Retinal pigment epithelial cell (primary cell): Measurements from ENCODE around the gene RAP1GAP.

ENCODE experiments used
- DNase-seq: peaks from one replicate; pipeline ENCODE4 v3.0.0-alpha.2; 2010; ENCODE audit warnings: low read depth
- H3K4me3 ChIP-seq: 2 replicates; pipeline ENCODE4 v1.5.1; 2011; ENCODE audit warnings: mild to moderate bottlenecking, low read length, control low read depth, moderate library complexity
- TF ChIP-seq, protein P1 (sequence below): conservative IDR thresholded peaks from 2 replicates; pipeline ENCODE4 v1.5.1; 2011; ENCODE audit warnings: low read depth, low read length, control low read depth, inconsistent platforms

The RAP1GAP gene

GRCh38 chr1:21630571-21631343 lies 38.4 kb downstream of the RAP1GAP start:
- no peak overlapping the region for H3K4me3 ChIP-seq
- no peak for DNase-seq
- TF ChIP-seq, protein P1, sequence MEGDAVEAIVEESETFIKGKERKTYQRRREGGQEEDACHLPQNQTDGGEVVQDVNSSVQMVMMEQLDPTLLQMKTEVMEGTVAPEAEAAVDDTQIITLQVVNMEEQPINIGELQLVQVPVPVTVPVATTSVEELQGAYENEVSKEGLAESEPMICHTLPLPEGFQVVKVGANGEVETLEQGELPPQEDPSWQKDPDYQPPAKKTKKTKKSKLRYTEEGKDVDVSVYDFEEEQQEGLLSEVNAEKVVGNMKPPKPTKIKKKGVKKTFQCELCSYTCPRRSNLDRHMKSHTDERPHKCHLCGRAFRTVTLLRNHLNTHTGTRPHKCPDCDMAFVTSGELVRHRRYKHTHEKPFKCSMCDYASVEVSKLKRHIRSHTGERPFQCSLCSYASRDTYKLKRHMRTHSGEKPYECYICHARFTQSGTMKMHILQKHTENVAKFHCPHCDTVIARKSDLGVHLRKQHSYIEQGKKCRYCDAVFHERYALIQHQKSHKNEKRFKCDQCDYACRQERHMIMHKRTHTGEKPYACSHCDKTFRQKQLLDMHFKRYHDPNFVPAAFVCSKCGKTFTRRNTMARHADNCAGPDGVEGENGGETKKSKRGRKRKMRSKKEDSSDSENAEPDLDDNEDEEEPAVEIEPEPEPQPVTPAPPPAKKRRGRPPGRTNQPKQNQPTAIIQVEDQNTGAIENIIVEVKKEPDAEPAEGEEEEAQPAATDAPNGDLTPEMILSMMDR = no peak

DNA sequence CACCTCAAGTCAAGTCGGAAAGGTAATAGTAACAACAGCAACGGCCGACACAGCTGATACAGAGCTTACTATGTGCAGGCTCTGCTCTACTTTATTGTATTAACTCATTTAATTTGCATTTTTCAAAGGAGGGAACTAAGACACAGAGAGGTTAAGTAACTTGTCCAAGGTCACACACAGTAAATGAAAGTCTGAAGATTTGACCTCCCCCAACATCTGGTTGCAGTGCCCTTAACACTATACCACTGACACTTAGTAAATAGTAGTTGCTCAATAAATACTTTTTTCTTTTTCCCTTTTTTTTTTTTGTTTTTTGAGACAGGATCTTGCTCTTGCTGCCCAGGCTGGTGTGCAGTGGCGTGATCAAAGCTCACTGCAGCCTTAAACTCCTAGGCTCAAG lies 39.2 kb downstream of the RAP1GAP start:
- DNase-seq = no peak
- TF ChIP-seq, protein P1 = no peak
- no peak overlapping the region for H3K4me3 ChIP-seq

- TF ChIP-seq, protein P1 = no peak
- no peak for DNase-seq
- no peak overlapping the region for H3K4me3 ChIP-seq
These were observed 40.3 kb downstream of the RAP1GAP start for GRCh38 chr1:21628798-21629393.

- TF ChIP-seq, protein P1 = no peak
- DNase-seq = no peak
- H3K4me3 ChIP-seq = no peak overlapping the region
These were observed 42.2 kb downstream of the RAP1GAP start for GRCh38 chr1:21626921-21627339.

GRCh38 chr1:21625390-21626190 lies 43.6 kb downstream of the RAP1GAP start:
- no peak for DNase-seq
- TF ChIP-seq, protein P1 = no peak

GRCh38 chr1:21624571-21625389 lies 44.4 kb downstream of the RAP1GAP start:
- TF ChIP-seq, protein P1 = no peak
- no peak overlapping the region for H3K4me3 ChIP-seq
- DNase-seq = no peak

More at GRCh38 chr1:21625390-21626190, 43.6 kb downstream of the RAP1GAP start:
- no peak overlapping the region for H3K4me3 ChIP-seq
